HepG2 (cell line): Measurements from ENCODE around the gene PLAAT1.

Source experiments
- BHLHE40 ChIP-seq: IDR thresholded peaks from 2 replicates; pipeline ENCODE4 v1.6.1; 2011; ENCODE audit warnings: low read length, improper control_type of control experiment
- KDM4B ChIP-seq: sonication (generic); formaldehyde crosslinking; IDR thresholded peaks from 2 replicates; pipeline ENCODE4 v1.4.0; 2020; ENCODE audit warnings: missing genetic modification reagents

DNA sequence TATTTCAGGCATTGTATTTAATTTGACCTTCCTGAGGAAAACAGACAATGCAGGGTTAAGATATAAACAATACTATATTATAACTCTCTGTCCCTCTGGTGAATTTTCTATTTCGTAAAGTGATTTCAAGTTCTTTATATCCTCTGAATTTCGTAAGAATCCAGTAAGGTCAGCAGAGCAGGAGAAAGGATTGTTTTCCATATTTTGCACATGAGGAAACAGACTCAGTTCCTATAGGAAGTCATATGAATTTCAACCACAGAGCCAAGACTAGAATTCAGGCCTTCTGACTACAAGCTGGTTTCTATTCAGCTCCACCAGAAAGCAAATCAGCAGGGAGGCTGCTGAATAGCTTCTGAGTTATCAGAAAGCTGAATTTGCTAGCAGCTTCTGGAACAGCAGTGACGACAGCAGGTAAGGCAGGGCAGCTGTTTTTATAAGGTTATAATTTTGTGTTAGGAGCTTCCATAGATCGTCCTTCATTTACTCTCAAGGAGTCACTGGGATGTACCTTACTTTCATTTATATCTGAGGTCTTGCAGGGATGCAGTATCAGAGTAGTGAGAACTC, 11.1 kb upstream of the PLAAT1 start:
- TF ChIP-seq KDM4B (CRISPR knock-in tag), result no peak
- no peak for TF ChIP-seq BHLHE40
